ENCODE results near the gene GMDS.

DNA sequence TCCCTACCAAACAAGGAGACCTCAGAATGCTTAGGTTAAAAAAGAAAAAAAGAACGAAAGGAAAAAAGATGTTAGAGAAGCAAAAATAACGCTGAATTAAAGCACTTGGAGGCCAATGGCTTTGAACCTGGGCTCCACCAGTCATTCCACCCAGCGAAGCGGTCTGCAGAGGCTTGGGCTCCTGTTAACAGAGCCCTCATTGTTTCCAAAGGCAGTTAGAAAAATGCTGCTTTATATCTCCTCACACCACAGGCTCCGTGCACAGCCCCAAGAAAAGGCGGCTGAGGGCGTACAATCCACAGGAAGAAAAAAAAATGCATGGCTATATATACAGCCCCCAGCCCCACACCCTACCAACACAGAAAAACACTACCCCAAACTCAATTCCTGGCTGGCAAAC, 379.8 kb downstream of the GMDS start:
- TF ChIP-seq, protein P1, sequence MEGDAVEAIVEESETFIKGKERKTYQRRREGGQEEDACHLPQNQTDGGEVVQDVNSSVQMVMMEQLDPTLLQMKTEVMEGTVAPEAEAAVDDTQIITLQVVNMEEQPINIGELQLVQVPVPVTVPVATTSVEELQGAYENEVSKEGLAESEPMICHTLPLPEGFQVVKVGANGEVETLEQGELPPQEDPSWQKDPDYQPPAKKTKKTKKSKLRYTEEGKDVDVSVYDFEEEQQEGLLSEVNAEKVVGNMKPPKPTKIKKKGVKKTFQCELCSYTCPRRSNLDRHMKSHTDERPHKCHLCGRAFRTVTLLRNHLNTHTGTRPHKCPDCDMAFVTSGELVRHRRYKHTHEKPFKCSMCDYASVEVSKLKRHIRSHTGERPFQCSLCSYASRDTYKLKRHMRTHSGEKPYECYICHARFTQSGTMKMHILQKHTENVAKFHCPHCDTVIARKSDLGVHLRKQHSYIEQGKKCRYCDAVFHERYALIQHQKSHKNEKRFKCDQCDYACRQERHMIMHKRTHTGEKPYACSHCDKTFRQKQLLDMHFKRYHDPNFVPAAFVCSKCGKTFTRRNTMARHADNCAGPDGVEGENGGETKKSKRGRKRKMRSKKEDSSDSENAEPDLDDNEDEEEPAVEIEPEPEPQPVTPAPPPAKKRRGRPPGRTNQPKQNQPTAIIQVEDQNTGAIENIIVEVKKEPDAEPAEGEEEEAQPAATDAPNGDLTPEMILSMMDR (IDR thresholded peaks at IDR 0.05), result no peak
- TF ChIP-seq POLR2A (IDR thresholded peaks at IDR 0.05), result no peak
- no peak for TF ChIP-seq EP300 (IDR thresholded peaks at IDR 0.05)

Measured in ovary (tissue), 3 donors.